ENCODE data around the gene TMEM14B.
"Not testable (repeated sequence)": the region's sequence is repeated elsewhere in the genome, so short reads cannot be mapped to it uniquely, and the experiment has no call there.

Gene TMEM14B

GRCh38 chr6:10730254-10730653 lies 17.4 kb upstream of the TMEM14B start:
- Histone ChIP-seq H3K9me3 (ENCODE audit: low read length) (no peaks in the 10 kb centered on the region), H3K4me1 (ENCODE audit: insufficient read depth, low read length) (no peaks in the 10 kb centered on the region), H3K4me3 (ENCODE audit: low read length) (no peak overlapping the region), H3K36me3 (ENCODE audit: insufficient read depth, low read length) (peaks cover 53% of the 10 kb centered on the region), H3K27me3 (ENCODE audit: insufficient read depth, low read length) (no peaks in the 10 kb centered on the region), H2AFZ (ENCODE audit: low read depth, low read length) (no peak overlapping the region)

GRCh38 chr6:10733151-10733715 lies 14.4 kb upstream of the TMEM14B start:
- peaks cover 34% of the 10 kb centered on the region for H3K36me3 ChIP-seq (ENCODE audit: insufficient read depth, low read length)
- no peak overlapping the region for H2AFZ ChIP-seq (ENCODE audit: low read depth, low read length)
- H3K4me1 ChIP-seq (ENCODE audit: insufficient read depth, low read length) = no peaks in the 10 kb centered on the region
- no peak overlapping the region for H3K4me3 ChIP-seq (ENCODE audit: low read length)
- H3K9me3 ChIP-seq (ENCODE audit: low read length) = no peaks in the 10 kb centered on the region
- no peaks in the 10 kb centered on the region for H3K27me3 ChIP-seq (ENCODE audit: insufficient read depth, low read length)

- Histone ChIP-seq H3K4me1 (ENCODE audit: insufficient read depth, low read length) (no peaks in the 10 kb centered on the region), H3K4me3 (ENCODE audit: low read length) (no peak overlapping the region), H3K9me3 (ENCODE audit: low read length) (no peaks in the 10 kb centered on the region), H2AFZ (ENCODE audit: low read depth, low read length) (no peak overlapping the region), H3K27me3 (ENCODE audit: insufficient read depth, low read length) (no peaks in the 10 kb centered on the region), H3K36me3 (ENCODE audit: insufficient read depth, low read length) (peaks cover 27% of the 10 kb centered on the region)
Observed at GRCh38 chr6:10733863-10734262, 13.7 kb upstream of the TMEM14B start.

- Histone ChIP-seq H3K27me3 (ENCODE audit: insufficient read depth, low read length) (no peaks in the 10 kb centered on the region), H3K36me3 (ENCODE audit: insufficient read depth, low read length) (peaks cover 10% of the 10 kb centered on the region), H2AFZ (ENCODE audit: low read depth, low read length) (no peak overlapping the region), H3K4me3 (ENCODE audit: low read length) (no peak overlapping the region), H3K4me1 (ENCODE audit: insufficient read depth, low read length) (no peaks in the 10 kb centered on the region), H3K9me3 (ENCODE audit: low read length) (no peaks in the 10 kb centered on the region)
Observed at GRCh38 chr6:10736731-10737130, 10.9 kb upstream of the TMEM14B start.

DNA sequence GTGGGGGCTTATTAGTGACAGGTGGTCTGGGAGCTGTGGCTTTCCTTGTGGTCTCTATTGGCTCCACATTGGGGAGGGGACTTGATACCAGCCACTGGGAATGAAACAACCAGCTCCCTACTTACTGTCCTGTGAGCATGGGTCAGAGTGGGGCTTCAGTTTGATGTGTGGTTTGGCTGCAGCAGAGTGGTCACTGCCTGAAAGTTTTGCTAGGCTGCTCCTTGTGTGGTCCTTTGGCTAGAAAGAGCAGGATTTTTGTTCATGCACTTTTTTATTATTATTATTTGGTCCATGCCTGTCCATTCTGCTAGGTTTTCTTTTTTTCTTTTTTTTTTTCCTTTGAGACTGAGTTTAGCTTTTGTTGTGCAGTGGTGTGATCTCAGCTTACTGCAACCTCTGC lies 7.5 kb upstream of the TMEM14B start:
- no peaks in the 10 kb centered on the region for H3K9me3 ChIP-seq (ENCODE audit: low read length)
- no peaks in the 10 kb centered on the region for H3K27me3 ChIP-seq (ENCODE audit: insufficient read depth, low read length)
- no peaks in the 10 kb centered on the region for H3K36me3 ChIP-seq (ENCODE audit: insufficient read depth, low read length)
- no peaks in the 10 kb centered on the region for H3K4me1 ChIP-seq (ENCODE audit: insufficient read depth, low read length)
- H2AFZ ChIP-seq (ENCODE audit: low read depth, low read length) = no peak overlapping the region
- no peak overlapping the region for H3K4me3 ChIP-seq (ENCODE audit: low read length)

GRCh38 chr6:10741643-10742042 lies 6.0 kb upstream of the TMEM14B start:
- H3K4me1 ChIP-seq (ENCODE audit: insufficient read depth, low read length); H2AFZ ChIP-seq (ENCODE audit: low read depth, low read length); H3K9me3 ChIP-seq (ENCODE audit: low read length); H3K27me3 ChIP-seq (ENCODE audit: insufficient read depth, low read length); H3K36me3 ChIP-seq (ENCODE audit: insufficient read depth, low read length); H3K4me3 ChIP-seq (ENCODE audit: low read length): not testable (repeated sequence)

- Histone ChIP-seq H3K4me3 (ENCODE audit: low read length) (no peak overlapping the region), H3K27me3 (ENCODE audit: insufficient read depth, low read length) (no peaks in the 10 kb centered on the region), H3K36me3 (ENCODE audit: insufficient read depth, low read length) (no peaks in the 10 kb centered on the region), H3K4me1 (ENCODE audit: insufficient read depth, low read length) (peaks cover 7% of the 10 kb centered on the region), H2AFZ (ENCODE audit: low read depth, low read length) (no peak overlapping the region), H3K9me3 (ENCODE audit: low read length) (no peaks in the 10 kb centered on the region)
Observed at GRCh38 chr6:10742251-10742650, 5.4 kb upstream of the TMEM14B start.

DNA sequence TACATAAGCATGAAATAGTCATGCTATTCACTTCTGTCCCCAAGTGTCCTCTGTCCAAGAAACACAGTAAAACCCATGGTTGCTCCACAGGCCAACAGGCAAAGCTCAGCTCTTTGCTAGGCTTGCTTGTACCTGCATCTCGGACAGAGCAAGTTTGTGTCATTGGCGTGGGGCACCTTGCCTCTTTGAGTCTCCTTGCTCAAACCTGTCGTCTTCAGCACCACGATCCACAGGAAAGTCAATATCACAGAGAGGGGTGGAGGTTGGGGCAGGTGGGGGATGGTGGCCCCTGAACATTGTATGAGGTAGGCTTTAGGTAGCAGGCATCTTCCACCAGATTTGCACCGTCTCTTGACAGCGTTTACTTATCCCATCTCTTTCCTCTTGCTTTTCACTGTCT lies 4.1 kb upstream of the TMEM14B start:
- Histone ChIP-seq H3K36me3 (ENCODE audit: insufficient read depth, low read length) (no peaks in the 10 kb centered on the region), H2AFZ (ENCODE audit: low read depth, low read length) (no peak overlapping the region), H3K27me3 (ENCODE audit: insufficient read depth, low read length) (no peaks in the 10 kb centered on the region), H3K4me1 (ENCODE audit: insufficient read depth, low read length) (peaks cover 11% of the 10 kb centered on the region), H3K4me3 (ENCODE audit: low read length) (no peak overlapping the region), H3K9me3 (ENCODE audit: low read length) (no peaks in the 10 kb centered on the region)

DNA sequence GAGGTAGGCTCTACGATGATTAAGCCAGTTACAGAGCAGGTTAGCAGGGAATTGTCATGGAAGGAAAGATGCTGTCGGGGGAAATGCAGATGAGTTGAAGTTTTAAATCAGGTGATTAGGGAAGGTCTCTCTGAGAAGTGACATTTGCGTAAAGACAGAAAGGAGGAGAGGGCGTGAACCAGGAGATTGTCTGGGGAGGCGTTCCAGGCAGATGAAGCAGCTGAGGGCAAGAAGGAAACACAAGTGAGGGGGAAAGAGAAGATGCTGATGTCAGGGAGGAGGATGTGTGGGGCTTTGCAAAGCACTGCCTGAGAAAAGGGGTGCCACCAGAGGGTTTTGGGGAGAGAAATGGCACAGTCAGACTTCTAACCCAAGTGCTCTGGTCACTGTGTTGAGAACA lies 2.5 kb upstream of the TMEM14B start:
- H3K27me3 ChIP-seq (ENCODE audit: insufficient read depth, low read length) = no peaks in the 10 kb centered on the region
- H3K4me1 ChIP-seq (ENCODE audit: insufficient read depth, low read length) = peaks cover 19% of the 10 kb centered on the region
- peaks cover 9% of the 10 kb centered on the region for H3K36me3 ChIP-seq (ENCODE audit: insufficient read depth, low read length)
- no peak overlapping the region for H3K4me3 ChIP-seq (ENCODE audit: low read length)
- no peak overlapping the region for H2AFZ ChIP-seq (ENCODE audit: low read depth, low read length)
- H3K9me3 ChIP-seq (ENCODE audit: low read length) = no peaks in the 10 kb centered on the region

DNA sequence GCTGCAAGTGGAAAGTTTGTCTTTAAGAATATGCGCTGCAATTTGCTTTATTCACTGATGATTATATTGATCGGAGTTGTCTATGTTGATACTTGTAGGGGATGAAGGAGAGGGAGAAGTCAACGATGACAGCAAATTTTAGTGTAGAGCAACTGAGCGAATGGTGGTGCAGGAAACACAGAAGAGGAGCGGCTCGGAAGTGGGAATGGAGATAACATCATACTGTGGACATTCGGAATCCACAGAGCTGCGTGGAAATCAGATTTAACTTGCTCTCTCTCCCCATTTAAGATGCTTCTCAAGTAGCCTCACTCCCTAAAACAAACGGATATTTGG lies 722 bp upstream of the TMEM14B start:
- peak overlapping the region; percentile 69 for H2AFZ ChIP-seq (ENCODE audit: low read depth, low read length)
- peaks cover 24% of the 10 kb centered on the region for H3K36me3 ChIP-seq (ENCODE audit: insufficient read depth, low read length)
- H3K9me3 ChIP-seq (ENCODE audit: low read length) = no peaks in the 10 kb centered on the region
- H3K4me1 ChIP-seq (ENCODE audit: insufficient read depth, low read length) = peaks cover 19% of the 10 kb centered on the region
- no peaks in the 10 kb centered on the region for H3K27me3 ChIP-seq (ENCODE audit: insufficient read depth, low read length)
- peak overlapping the region; percentile 96 for H3K4me3 ChIP-seq (ENCODE audit: low read length)

DNA sequence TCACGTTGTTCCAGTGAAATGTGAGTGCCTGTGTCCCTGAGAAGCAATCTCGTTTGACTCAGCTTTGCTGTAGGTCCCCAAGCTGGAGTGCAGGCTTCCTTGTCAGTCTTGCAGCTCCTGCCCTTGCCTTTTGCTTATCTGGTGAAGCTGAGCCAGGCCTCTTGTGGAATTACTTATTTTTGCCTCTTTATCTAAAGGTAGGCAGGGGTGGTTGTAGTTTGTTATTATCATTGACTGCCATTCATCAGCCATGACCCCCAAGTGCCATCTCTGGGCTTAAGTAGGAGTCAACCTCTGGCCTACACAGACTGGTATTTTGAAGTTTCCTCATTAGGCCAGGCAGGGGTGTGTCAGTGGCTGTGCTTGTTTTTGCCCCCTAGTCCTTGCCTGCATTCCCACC lies 2.1 kb downstream of the TMEM14B start:
- peaks cover 19% of the 10 kb centered on the region for H3K4me1 ChIP-seq (ENCODE audit: insufficient read depth, low read length)
- H3K4me3 ChIP-seq (ENCODE audit: low read length) = no peak overlapping the region
- peaks cover 46% of the 10 kb centered on the region for H3K36me3 ChIP-seq (ENCODE audit: insufficient read depth, low read length)
- no peaks in the 10 kb centered on the region for H3K9me3 ChIP-seq (ENCODE audit: low read length)
- no peak overlapping the region for H2AFZ ChIP-seq (ENCODE audit: low read depth, low read length)
- H3K27me3 ChIP-seq (ENCODE audit: insufficient read depth, low read length) = no peaks in the 10 kb centered on the region

GRCh38 chr6:10750568-10750967 lies 3.0 kb downstream of the TMEM14B start:
- Histone ChIP-seq H3K4me1 (ENCODE audit: insufficient read depth, low read length) (peaks cover 19% of the 10 kb centered on the region), H3K36me3 (ENCODE audit: insufficient read depth, low read length) (peaks cover 54% of the 10 kb centered on the region)
- not testable (repeated sequence) for H2AFZ ChIP-seq (ENCODE audit: low read depth, low read length); H3K27me3 ChIP-seq (ENCODE audit: insufficient read depth, low read length); H3K9me3 ChIP-seq (ENCODE audit: low read length); H3K4me3 ChIP-seq (ENCODE audit: low read length)

DNA sequence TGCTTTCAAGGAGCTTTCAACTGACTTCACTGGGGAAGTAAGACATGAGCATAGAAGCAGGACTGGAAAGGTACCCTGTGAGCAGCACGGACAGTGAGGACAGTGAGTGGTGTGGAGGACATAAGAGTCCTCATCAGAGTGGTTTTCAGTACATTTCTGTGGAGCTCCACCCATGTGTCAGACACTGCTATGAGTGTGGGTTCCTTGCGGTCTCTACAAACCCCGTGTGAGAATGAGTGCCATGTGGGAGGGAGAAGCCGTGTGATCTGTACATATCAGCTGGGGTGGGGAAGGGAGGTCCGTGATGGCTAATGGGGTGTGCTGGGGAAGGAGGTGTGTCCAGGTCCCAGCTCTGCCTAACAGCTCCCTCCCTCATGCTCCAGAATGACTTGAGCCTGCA lies 4.2 kb downstream of the TMEM14B start:
- H3K9me3 ChIP-seq (ENCODE audit: low read length); H3K27me3 ChIP-seq (ENCODE audit: insufficient read depth, low read length); H2AFZ ChIP-seq (ENCODE audit: low read depth, low read length); H3K4me3 ChIP-seq (ENCODE audit: low read length): not testable (repeated sequence)
- Histone ChIP-seq H3K36me3 (ENCODE audit: insufficient read depth, low read length) (peaks cover 63% of the 10 kb centered on the region), H3K4me1 (ENCODE audit: insufficient read depth, low read length) (peaks cover 16% of the 10 kb centered on the region)

- Histone ChIP-seq H3K9me3 (ENCODE audit: low read length) (no peaks in the 10 kb centered on the region), H2AFZ (ENCODE audit: low read depth, low read length) (no peak overlapping the region), H3K36me3 (ENCODE audit: insufficient read depth, low read length) (peaks cover 47% of the 10 kb centered on the region), H3K4me3 (ENCODE audit: low read length) (no peak overlapping the region), H3K27me3 (ENCODE audit: insufficient read depth, low read length) (no peaks in the 10 kb centered on the region), H3K4me1 (ENCODE audit: insufficient read depth, low read length) (no peaks in the 10 kb centered on the region)
Observed at GRCh38 chr6:10756085-10756484, 8.5 kb downstream of the TMEM14B start.

Measured in neuron (in vitro differentiated cells).